Measurements from ENCODE around the gene SPIRE2. TPM values are rescaled to one million over a fixed set of nuclear protein-coding genes. Genes with fewer than 3 reads are reported as not detected.

Gene SPIRE2
- total and polyA plus RNA-seq, 2 of the 13 experiments (the other 11 are each of a cell fraction or from before 2014, with no cell fraction given), result 13.3 to 37.5 TPM

DNA sequence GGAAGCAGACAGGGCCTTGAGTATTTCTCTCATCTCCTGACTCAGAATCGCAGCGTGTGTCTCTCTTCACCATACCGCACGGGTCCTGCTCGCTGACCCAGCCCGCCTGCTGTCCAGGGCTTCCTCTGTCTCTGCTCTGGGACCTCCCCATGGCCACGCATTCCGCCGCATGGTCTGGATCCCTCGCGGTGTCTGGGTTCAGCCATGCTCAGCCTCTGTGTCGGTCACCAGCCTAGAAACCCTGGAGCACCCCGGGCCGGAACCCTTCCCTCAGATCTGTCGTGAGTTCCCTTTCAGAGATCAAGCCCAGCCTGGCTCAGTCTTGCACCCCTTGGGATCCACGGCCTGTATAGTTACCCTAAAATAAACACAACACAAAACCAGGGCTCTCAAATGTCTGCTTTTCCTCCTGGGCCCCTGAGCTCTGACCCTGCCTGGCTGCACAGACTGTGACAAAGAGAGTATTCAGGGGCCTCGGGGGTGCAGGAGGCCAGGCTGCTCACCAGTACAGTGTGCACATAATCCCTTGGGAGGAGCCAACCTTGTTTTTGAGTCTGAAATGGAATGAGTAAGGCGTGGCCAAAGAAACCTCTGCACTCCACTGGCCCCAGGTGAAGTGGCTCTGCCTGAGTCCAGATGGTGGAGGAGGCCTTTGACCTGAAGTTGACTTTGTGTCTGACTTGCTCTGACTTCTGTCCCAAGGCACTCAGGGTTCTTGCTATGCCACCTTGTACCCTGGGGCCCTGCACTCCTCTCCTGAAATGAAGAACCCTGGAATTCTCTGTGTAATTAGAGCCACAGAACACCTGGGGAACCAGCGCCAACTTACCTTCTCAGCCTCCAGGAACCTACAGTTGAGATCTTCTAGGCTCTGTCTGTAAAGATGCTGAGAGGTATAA lies 5.8 kb upstream of the SPIRE2 start (continued):
- TF ChIP-seq, protein P1, sequence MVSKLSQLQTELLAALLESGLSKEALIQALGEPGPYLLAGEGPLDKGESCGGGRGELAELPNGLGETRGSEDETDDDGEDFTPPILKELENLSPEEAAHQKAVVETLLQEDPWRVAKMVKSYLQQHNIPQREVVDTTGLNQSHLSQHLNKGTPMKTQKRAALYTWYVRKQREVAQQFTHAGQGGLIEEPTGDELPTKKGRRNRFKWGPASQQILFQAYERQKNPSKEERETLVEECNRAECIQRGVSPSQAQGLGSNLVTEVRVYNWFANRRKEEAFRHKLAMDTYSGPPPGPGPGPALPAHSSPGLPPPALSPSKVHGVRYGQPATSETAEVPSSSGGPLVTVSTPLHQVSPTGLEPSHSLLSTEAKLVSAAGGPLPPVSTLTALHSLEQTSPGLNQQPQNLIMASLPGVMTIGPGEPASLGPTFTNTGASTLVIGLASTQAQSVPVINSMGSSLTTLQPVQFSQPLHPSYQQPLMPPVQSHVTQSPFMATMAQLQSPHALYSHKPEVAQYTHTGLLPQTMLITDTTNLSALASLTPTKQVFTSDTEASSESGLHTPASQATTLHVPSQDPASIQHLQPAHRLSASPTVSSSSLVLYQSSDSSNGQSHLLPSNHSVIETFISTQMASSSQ (IDR thresholded peaks at IDR 0.05; ENCODE audit: low read depth), result peak; percentile 58; the same call in 1 of the 2 replicates
- TF ChIP-seq, protein P1 (CRISPR knock-in tag; IDR thresholded peaks at IDR 0.05; ENCODE audit: borderline replicate concordance), result peak; percentile 87; the same call in 1 of the 2 replicates
- peak; percentile 33; the same call in 1 of the 2 replicates for TF ChIP-seq ZNF839 (CRISPR knock-in tag; IDR thresholded peaks at IDR 0.05; ENCODE audit: borderline replicate concordance)
- TF ChIP-seq EHMT2 (IDR thresholded peaks at IDR 0.05; ENCODE audit: borderline replicate concordance, low read depth, low read length), result no peak
- TF ChIP-seq, protein P2, sequence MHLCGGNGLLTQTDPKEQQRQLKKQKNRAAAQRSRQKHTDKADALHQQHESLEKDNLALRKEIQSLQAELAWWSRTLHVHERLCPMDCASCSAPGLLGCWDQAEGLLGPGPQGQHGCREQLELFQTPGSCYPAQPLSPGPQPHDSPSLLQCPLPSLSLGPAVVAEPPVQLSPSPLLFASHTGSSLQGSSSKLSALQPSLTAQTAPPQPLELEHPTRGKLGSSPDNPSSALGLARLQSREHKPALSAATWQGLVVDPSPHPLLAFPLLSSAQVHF (CRISPR knock-in tag; IDR thresholded peaks at IDR 0.05), result no peak
- TF ChIP-seq MTF1 (CRISPR knock-in tag; IDR thresholded peaks at IDR 0.05), result 0 out of 2 replicates have a peak, but pooled peaks have one; percentile 39
- peak; percentile 69; the same call in 1 of the 2 replicates for TF ChIP-seq ZNF263 (CRISPR knock-in tag; IDR thresholded peaks at IDR 0.05)
- TF ChIP-seq MBD4 (IDR thresholded peaks at IDR 0.05; ENCODE audit: borderline replicate concordance, low read length), result no peak
- TF ChIP-seq ARNT (IDR thresholded peaks at IDR 0.05), result no peak
- TF ChIP-seq, protein P3, sequence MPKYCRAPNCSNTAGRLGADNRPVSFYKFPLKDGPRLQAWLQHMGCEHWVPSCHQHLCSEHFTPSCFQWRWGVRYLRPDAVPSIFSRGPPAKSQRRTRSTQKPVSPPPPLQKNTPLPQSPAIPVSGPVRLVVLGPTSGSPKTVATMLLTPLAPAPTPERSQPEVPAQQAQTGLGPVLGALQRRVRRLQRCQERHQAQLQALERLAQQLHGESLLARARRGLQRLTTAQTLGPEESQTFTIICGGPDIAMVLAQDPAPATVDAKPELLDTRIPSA (CRISPR knock-in tag; IDR thresholded peaks at IDR 0.05; ENCODE audit: borderline replicate concordance), result no peak
- no peak for TF ChIP-seq ZNF3 (CRISPR knock-in tag; IDR thresholded peaks at IDR 0.05)
- TF ChIP-seq, protein P4, sequence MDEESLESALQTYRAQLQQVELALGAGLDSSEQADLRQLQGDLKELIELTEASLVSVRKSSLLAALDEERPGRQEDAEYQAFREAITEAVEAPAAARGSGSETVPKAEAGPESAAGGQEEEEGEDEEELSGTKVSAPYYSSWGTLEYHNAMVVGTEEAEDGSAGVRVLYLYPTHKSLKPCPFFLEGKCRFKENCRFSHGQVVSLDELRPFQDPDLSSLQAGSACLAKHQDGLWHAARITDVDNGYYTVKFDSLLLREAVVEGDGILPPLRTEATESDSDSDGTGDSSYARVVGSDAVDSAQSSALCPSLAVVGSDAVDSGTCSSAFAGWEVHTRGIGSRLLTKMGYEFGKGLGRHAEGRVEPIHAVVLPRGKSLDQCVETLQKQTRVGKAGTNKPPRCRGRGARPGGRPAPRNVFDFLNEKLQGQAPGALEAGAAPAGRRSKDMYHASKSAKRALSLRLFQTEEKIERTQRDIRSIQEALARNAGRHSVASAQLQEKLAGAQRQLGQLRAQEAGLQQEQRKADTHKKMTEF (CRISPR knock-in tag; IDR thresholded peaks at IDR 0.05), result peak; percentile 94
- peak; percentile 97 for TF ChIP-seq ZNF292 (CRISPR knock-in tag; IDR thresholded peaks at IDR 0.05; ENCODE audit: borderline replicate concordance, low read depth)
- 0 out of 2 replicates have a peak, but pooled peaks have one; percentile 40 for TF ChIP-seq PAF1 (CRISPR knock-in tag; IDR thresholded peaks at IDR 0.05)
- TF ChIP-seq, protein P5, sequence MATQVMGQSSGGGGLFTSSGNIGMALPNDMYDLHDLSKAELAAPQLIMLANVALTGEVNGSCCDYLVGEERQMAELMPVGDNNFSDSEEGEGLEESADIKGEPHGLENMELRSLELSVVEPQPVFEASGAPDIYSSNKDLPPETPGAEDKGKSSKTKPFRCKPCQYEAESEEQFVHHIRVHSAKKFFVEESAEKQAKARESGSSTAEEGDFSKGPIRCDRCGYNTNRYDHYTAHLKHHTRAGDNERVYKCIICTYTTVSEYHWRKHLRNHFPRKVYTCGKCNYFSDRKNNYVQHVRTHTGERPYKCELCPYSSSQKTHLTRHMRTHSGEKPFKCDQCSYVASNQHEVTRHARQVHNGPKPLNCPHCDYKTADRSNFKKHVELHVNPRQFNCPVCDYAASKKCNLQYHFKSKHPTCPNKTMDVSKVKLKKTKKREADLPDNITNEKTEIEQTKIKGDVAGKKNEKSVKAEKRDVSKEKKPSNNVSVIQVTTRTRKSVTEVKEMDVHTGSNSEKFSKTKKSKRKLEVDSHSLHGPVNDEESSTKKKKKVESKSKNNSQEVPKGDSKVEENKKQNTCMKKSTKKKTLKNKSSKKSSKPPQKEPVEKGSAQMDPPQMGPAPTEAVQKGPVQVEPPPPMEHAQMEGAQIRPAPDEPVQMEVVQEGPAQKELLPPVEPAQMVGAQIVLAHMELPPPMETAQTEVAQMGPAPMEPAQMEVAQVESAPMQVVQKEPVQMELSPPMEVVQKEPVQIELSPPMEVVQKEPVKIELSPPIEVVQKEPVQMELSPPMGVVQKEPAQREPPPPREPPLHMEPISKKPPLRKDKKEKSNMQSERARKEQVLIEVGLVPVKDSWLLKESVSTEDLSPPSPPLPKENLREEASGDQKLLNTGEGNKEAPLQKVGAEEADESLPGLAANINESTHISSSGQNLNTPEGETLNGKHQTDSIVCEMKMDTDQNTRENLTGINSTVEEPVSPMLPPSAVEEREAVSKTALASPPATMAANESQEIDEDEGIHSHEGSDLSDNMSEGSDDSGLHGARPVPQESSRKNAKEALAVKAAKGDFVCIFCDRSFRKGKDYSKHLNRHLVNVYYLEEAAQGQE (IDR thresholded peaks at IDR 0.05; ENCODE audit: borderline replicate concordance in 1 of 2, low read depth in 1 of 2, low read length in 2 of 2), result peak in 1 of 2 experiments; percentile 57; a peak in 1 of 4 replicates
- TF ChIP-seq ZNF891 (CRISPR knock-in tag; IDR thresholded peaks at IDR 0.05), result peak; percentile 91; the same call in 1 of the 2 replicates
- peak; percentile 95 for TF ChIP-seq NR2F6 (IDR thresholded peaks at IDR 0.05)
- TF ChIP-seq NR2F6 (CRISPR knock-in tag; IDR thresholded peaks at IDR 0.05), result peak; percentile 97

Data from HepG2 (cell line).